Stimulated activated naive CD8-positive, alpha-beta T cell treated with anti-CD3 and anti-CD28 coated beads, Interleukin-15, Interleukin-2, amounts not matched to agents 100 U/mL and 50 U/mL, for 24 hours (primary cell): Measurements from ENCODE around the gene AJUBA.
"Not testable (repeated sequence)": the region's sequence is repeated elsewhere in the genome, so short reads cannot be mapped to it uniquely, and the experiment has no call there.

Experiments used
- ATAC-seq: fragments of 150-1000 bp; cut with Tn5 transposase; one replicate; pipeline ENCODE4 v1.10.0; 2021
- DNase-seq: peaks from one replicate; pipeline ENCODE4 v3.0.0; 2021

AJUBA gene

DNA sequence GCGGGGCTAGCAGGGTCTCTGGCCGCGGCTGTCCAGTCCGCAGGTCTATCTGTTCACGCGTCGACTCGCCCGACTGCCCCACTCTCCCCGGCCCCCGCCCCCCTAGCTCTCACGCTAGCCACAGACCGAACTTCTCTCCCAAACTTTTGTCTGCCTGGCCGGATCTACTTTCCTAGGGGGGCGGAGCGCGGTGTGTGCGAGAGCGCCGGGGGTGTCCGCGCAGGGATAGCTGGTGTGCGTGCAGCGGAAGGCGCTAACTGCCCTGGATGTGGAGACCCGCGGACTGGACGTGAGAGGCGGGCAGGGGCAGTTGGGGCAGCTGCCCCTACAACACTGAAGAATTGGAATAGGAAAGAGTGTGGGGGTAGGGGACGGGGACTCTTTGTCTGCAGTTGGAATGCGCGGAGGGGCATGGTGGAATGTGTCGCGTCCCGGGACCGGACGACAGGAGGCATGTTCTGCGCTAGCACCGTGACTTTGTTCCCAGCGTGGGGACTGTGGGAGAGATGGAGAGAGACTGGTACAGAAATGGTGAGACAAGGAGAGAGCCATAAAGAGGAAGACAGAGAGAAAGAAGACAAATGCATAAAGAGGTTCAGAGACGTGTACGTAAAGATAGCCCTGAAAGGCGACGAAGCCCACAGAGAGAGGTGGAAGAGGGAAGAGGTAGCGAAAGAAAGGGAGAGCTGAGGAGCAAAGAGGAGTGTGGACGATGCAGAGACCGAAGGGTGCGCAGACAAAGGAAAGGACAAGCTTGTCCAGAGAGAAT lies at the start of gene AJUBA:
Gene AJUBA, minus strand, starts transcription at position 75 of the 769 bp plus-strand sequence. CDS start 285 bp downstream, outside the sequence.
- peak; percentile 80 for DNase-seq
- peak; percentile 79 for ATAC-seq

DNA sequence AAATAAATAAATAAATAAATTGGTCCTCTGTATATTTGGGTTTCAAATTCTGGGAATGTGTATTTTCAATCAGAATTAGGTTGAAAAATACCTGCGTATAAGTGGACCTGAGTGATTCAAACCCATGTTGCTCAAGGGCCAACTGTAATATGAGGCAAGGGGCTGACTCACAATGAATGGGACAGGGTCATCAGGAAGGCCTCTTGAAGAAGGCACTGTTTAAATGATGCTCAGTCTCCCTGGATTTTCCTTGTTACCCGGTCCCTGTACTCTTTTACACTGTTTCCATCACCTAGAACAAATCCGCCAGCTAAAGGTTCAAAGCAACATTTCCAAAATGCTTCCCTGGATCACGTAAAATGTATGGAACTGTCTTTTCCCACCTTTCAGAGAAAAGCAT lies 48.6 kb upstream of the AJUBA start:
- ATAC-seq (no peak), DNase-seq (no peak)

DNA sequence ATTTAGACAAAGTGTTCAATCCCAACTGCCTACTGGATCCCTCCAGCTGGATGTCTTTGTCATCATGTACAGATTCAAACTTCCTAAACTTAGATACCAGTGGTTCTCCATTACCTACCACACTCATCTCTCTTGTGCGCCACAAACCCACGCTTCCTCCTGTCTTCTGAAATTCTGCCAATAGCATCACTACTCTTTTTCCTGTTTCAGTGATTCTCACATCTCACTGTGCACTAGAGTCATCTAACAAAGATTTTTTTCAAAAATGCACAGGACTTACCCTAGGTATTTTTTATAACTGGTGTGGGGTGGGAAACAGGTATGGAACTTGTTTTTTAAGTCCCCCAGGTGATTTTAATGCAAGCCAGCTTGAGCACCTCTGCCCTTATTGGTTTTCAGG lies 46.4 kb upstream of the AJUBA start:
- peak; percentile 26 for ATAC-seq
- DNase-seq: no peak

DNA sequence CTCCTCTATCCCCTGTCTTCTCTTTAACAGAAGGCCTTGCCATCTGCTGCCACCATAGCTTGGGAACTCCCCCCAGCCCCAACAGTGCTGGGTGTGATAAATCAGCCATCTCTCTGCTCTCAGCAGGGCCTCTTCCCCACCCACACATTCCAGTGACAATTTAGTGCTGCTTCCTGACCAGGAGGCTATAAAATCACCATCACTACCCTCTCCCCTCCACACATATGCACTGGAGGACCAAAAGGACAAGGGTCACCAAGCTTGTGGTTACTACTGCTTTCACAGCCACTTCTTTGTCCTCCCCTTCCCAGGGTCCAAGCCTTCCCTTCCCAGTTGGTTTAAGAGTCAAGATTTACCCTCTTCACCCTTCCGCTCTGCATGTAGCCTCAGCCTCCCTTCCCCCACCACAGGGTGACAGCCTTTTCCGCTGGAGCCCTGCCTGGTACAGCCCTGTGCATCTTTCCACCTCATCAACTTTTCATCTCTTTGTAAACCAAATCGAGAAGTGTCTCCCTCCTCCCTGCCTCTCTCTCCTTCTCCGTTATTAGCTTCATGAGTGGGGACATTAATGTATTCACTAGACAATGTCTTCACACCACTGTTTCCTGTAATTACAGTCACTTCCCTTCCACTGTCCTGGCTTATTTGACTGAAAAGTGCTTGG lies 42.9 kb upstream of the AJUBA start:
- peak; percentile 68 for ATAC-seq
- no peak for DNase-seq

DNA sequence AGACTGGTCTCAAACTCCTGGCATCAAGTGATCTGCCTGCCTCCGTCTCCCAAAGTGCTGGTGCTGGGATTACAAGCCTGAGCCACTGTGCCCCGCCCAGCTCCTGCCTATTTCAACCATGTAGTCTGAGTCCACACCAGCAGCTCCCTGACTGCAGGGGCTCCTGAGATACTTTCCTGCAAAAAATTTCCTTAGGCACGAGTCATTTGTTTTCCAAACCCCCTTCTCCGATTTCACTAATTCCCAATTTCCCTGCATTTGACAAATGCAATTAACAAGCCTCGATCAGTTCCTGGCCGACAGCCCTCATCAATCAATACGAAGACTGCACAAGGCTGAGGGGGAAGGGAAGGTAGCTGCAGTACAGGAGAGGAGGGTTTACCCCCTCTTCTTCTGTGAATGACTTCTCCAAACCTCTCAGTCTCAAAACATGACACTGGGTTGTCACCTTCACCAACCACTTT lies 42.3 kb upstream of the AJUBA start:
- peak; percentile 21 for ATAC-seq
- no peak for DNase-seq

DNA sequence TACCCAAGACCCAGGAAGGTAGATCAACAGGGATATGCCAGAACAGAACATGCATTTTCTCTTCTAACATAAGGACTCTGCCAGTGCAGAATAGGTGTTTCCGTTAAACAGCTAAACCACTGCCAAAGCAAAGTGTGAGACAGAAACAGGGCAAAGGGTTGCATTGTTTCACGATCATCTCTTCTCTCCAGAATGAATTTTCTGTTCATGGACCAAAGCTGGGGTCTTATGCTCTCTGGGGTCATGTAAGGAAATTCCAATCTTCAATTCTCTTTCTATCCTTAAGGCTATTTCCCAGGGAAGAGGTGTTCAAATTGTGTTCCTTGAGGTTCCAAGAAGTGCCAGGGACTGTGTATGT lies 41.4 kb upstream of the AJUBA start:
- no peak for ATAC-seq
- no peak for DNase-seq

DNA sequence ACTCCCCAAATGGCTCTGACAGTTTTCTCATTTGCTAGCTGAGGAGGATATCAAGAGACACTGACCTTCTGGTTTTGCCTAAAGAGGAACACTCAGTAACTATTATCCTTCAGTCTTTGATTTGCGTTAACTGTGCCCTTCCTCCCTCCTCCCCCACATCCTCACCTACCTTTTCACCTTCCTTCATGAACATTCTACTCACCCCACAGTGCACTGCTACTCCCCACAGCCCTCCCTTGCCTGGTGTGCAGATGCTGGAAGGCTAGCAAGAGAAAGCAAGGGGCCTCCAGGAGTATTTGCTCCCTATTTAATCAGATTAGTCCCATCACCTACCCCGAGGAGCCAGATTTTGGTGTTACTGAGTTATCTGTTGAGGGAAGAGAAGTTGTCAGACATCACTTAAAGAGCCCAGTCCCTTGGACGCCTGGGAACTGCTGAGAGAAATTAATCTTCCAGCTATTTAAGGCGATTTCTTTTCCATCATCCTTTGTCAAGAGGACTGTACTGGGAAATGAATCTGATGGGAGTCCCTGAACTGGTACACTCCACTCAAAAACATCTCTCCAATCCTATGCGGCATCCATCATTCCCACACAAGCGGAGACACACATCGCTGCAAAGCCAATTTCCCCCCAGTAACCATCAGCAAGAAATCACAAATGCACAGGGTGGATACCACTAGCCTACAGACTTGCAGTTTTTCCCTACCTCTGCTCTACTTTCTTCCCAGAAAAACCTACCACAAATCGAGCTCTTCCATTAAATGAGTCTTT lies 40.9 kb upstream of the AJUBA start:
- ATAC-seq (no peak), DNase-seq (no peak)

DNA sequence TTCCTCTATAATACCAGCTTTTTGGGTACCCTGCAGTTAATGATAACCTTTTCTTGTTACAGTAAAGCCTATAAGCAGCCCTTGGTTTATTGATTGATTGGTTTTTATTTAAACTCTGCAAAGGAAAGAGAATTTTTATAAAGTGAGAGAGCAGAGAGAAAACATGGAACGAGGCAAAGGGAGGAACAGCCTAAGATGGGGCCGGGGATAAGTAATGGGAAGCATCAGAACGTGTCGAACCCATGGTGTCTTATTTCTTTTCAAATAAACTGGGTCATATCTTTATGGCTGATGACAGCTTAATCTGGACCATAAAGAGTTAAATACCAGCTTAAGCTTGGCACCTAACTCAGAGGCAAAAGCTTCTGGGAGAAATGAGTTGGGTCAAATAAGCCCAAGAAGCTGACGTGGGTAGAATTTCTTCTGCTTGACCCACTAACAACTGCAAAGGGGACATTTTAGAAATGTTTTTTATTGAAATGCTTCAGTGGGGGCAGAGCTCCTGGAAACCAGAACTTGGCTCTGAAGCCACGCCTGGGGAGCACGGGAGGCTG lies 39.6 kb upstream of the AJUBA start:
- ATAC-seq (no peak), DNase-seq (no peak)

DNA sequence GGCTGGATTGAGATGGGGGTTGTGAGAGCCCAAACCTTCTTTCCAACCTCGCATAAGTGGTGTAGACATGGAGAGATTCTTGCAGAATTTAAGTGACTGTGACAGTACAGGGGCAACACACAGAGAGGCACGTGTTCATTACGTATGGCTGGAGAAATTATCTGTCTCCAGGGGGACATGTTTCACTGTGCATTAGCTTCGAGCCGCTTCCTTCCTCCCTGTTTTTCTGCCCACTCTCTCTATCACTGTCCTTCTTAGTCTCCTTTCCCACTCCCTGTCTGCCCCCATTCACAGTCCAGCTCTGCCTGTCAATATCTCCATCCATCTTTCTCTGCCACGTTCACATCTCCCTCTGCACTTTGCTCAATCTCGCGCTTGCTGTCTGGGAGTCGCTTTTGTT lies 39.1 kb upstream of the AJUBA start:
- DNase-seq (no peak), ATAC-seq (no peak)

DNA sequence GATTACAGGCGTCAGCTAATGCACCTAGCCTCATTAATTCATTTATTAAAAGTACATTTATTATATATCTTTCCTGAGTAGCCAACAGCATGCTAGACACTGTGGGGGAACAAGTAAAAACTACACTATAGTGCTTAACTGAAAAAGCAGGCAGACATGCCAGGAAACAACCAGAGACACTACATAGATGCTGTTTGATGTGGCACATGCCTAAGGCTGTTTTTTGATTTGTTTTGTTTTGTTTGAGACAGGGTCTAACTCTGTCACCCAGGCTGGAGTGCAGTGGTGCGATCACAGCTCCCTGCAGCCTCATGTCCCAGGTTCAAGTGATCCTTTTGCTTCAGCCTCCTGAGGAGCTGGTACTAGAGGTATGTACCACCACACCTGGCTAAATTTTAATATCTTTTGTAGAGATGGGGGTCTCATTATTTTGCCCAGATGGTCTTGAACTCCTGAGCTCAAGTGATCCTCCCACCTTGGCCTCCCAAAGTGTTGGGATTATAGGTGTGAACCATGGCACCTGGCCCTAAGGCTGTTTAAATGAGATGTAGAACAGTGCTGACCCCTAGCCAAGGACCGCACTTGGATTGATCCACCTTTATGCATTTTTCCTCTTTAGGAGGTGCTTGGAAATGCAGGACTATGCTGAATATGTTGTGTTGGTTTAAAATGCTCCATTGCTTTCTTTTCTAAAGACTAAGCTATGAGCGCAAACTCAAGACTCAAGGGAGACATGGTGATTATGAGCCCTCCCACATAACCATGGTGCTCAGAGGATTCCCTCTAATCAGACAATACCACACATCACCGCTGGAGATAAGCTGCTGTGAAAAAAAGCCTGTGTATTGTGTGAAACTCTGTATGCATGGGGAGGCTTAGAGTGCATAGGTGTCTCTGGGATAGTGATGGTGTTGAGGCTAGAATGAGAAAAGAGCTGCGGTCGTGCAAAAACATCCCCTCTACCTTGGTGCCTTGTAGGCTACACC lies 38.1 kb upstream of the AJUBA start:
- ATAC-seq (no peak), DNase-seq (no peak)

DNA sequence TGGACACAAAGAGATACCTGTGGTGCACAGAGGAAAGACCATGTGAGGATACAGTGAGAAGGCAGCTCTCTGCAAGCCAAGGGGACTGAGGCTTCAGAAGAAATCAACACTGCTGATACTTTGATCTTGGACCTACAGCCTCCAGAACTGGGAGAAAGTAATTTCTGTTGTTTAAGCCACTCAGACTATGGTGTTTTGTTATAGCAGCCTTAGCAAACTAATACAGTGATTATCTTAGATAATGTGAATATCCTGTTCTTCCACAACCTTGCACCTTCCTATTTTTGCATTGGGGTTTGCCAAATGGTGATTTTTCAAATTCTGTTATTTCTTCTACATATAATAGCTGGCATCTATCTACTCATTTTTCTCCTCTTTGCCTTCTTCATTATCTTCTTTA lies 35.8 kb upstream of the AJUBA start:
- no peak for ATAC-seq
- no peak for DNase-seq

DNA sequence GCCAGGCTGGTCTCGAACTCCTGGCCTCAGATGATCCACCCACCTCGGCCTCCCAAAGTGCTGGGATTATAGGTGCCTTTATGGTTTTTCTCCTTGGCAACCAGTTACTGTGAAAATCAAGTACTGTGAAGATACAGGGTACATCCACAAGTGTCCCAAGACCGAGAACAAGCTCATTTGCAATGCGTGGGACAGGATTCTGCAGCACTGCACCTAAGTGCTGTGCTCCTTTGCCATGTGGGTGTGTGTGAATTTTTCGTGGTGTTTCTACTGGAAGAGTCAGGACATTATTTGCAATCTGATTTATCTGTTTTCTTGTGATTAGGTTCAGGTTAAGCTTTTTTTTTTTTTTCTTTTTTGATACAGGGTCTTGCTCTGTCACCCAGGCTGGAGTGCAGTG lies 34.7 kb upstream of the AJUBA start:
- DNase-seq: no peak
- no peak for ATAC-seq

DNA sequence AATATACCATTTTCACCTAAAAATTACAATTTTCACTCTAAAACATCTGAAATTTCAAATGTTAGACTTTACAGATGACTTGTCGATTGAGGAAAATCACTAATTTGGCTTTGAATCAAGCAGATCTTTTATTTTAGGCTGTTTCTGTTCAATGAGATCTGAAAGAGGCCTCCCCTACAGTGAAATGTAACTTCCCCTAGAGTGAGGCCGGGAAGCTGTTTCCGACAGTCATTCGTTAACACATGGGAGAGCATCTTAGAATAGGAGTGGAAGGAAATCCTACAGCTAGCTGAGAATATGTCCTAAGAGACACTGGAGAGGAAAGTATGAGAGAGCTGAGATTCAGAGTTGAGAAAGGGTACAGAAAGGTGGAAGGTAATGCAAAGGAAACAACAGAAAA lies 33.3 kb upstream of the AJUBA start:
- ATAC-seq (no peak), DNase-seq (no peak)

DNA sequence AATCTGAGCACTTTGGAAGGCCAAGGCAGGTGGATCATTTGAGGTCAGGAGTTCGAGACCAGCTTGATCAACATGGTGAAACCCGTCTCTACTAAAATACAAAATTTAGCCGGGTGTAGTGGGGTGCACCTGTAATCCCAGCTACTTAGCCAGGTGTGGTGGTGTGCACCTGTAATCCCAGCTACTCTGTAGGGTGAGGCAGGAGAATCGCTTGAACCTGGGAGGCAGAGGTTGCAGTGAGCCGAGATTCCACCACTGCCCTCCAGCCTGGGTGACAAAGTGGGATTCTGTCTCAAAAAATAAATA lies 31.4 kb upstream of the AJUBA start:
- DNase-seq, ATAC-seq: not testable (repeated sequence)

DNA sequence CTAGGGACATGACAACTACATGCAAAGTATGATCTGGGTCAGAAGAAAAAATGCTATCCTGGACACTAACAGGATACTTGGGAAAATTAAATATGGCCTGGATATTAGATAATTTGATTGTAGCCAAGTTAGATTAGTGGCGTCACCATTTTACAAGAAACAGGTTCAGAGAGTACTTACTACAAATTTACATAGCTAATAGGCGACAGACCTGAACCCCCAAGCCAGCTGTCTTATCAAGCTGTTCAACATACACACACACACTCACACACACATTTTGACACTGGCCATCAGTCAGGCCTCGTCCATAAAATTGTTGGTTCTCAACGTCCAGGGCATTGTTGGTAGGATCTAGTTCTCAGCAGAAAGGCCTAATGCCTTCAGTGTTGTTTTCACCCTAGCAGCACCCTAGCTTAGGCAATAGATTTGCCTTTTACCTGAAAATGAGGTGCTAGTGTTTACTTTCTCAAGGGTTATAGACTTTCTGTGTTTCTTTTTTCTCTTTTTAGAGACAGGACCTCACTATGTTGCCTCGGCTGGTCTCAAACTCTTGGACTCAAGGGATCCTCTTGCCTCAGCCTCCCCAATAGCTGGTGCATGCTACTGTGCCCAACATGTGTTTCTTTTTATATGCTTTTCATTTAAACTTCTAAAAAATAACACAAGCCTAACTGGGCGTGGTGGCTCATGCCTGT lies 30.9 kb upstream of the AJUBA start:
- no peak for ATAC-seq
- no peak for DNase-seq

DNA sequence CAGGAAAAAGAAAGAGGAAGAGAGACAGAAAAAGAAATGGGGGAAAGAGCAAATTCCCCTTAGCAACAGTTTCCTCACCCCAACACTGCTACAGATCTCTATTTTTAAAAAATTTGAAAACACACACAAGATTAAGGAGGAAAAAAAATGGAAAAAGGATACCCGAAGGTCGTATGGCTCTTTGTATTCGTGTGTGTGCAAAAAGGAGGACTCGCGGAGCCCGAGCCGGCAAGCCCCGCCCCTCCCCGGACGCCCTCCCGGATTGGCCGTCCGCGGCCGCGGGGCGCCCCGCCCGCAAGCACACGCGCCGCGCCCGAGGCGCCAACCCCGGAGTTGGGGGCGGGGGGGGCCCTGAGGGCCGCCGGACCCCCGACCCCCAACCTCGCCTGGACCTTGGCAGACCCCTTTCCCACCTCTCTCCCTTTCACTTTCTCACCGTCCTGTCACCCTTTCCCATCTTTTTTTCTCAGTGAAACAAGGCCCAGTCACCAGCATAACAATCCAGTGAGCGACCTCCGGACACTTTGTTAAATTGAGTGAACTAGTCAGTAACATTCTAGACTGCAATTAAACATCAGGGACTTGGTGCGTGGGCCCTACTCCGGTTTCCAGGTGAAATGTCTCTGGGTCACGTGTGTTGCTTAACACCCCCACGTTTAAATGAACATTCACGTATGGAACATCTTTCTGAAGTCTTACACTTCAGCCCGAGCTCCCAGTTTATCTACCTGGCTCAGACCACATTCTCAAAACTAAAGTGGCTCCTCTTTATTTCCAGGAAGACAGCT lies 27.8 kb upstream of the AJUBA start, which contains the start of gene C14orf93:
Gene C14orf93, minus strand, starts transcription at position 205 of the 788 bp plus-strand sequence. CDS start 11,120 bp downstream, outside the sequence.
- peak; percentile 90 for DNase-seq
- peak; percentile 30 for ATAC-seq

DNA sequence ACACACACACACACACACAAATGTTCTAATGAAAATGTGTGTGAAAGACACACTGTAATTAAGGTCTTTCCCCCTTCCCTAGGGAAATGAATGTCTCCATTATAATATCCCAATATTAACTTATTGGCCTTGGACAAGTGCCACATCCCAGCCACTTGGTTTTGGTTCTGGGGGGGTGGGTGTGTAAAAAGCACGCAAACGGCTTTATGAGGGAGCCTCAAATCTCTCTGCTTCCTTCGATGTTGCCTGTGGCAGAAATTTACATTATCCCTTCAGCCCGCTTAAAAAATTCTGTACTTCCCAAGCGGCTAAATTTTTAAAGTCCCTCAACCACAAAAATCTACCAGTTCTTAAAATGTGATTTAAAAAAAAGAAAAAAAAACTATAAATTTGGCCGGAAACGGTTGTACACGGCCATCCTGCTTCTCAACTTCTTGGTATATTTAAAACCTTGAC lies 27.2 kb upstream of the AJUBA start:
- no peak for DNase-seq

DNA sequence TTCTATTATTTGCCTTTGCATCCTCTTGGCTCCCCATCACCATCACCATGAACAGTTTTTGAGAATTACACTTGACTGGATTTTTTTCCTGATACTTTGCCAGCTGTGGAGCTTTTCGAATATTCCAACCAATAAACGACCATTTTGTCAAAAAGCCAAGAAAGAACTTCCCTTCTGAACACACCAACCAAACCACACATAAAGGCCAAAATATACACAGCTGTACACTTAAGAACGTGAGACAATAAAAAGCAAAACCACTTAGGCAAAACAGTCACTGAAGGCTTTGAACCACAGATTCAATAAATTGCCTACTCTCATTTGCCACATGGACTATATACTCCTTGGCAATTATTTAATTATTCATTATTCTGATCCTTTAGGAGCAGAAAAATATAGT lies 26.5 kb upstream of the AJUBA start:
- DNase-seq (no peak), ATAC-seq (no peak)

More for the DNA sequence above, 27.2 kb upstream of the AJUBA start:
- ATAC-seq: no peak

DNA sequence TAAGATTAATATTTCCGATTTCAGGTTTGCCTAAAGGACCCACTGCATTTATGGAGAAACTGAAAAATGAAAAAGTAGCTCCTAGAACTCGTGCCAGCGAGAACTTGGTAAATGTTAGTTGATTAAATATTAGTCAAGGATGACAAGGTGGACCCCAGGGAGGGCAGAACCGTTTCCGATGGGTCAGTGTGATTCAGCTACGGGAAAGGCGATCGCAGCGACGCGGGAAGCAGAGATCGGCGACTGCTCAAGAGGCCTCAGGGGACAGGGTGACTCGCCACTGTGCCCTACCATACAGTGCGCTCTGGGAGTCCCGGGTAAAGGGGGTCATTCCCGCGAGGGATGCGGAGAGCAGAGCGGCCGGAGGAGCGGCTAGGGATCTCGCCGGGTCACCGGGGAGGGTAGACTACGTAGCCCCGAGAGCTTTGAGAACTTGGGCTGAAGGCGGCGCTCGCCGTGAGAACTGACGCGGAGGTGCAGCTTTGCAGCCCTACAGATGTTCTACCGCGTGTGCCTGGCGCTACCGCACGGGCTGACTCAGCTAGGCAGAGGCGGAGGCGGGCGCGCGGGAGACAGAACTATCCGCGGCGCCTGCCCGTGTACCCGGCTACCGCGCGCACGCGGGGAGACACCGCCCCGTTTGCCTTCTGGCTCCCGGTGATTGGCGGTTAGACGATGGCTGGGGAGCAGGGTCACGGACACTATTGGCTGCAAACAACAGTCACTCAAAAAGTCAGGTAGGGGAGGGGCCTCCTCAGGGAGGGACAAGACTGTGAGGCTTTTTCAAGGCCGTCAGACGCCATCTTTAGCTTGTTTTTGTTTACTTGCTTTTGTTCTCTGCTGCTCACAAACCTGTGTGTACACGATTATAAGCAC lies 24.4 kb upstream of the AJUBA start:
- DNase-seq (peak; percentile 95), ATAC-seq (peak; percentile 99)
